Esophagus (tissue), 2 donors: ENCODE data around the gene GPR55. TPM values are rescaled to one million over a fixed set of nuclear protein-coding genes. Genes with fewer than 3 reads are reported as not detected.

Experiments
- H3K27ac ChIP-seq, 2 donors: one replicate each; pipeline ENCODE4 v1.5.1; 2013; ENCODE audit warnings: low read depth in 2 of 2, mild to moderate bottlenecking in 2 of 2, inconsistent platforms in 1 of 2, low read length in 1 of 2, moderate library complexity in 1 of 2
- H3K27me3 ChIP-seq, 2 donors: one replicate each; pipeline ENCODE4 v1.6.1; 2013; ENCODE audit warnings: low read length in 2 of 2, control low read depth in 1 of 2, mild to moderate bottlenecking in 1 of 2; ENCODE audit not compliant: insufficient read depth in 2 of 2, control insufficient read depth in 1 of 2
- H3K36me3 ChIP-seq, 2 donors: one replicate each; pipeline ENCODE4 v1.6.1; 2013; ENCODE audit warnings: low read length in 1 of 2; ENCODE audit not compliant: control insufficient read depth in 2 of 2, insufficient read depth in 2 of 2
- H3K4me1 ChIP-seq, 2 donors: one replicate each; pipeline ENCODE4 v1.6.1; 2013; ENCODE audit warnings: low read length in 1 of 2; ENCODE audit not compliant: control insufficient read depth in 2 of 2, insufficient read depth in 2 of 2
- H3K4me3 ChIP-seq, 2 donors: one replicate each; pipeline ENCODE4 v1.5.1; 2013; ENCODE audit warnings: low read length in 2 of 2, mild to moderate bottlenecking in 2 of 2, low read depth in 1 of 2, moderate library complexity in 1 of 2
- H3K9me3 ChIP-seq, 2 donors: one replicate each; pipeline ENCODE4 v1.6.1; 2013; ENCODE audit warnings: mild to moderate bottlenecking in 2 of 2, low read depth in 1 of 2, low read length in 1 of 2, moderate library complexity in 1 of 2; ENCODE audit not compliant: control insufficient read depth in 2 of 2, insufficient read depth in 1 of 2
- WGBS, 2 donors: extraction: QIAGEN DNeasy Blood & Tissue Kit; methylation state at CpG; one replicate each; pipeline ENCODE4 v1.1.7; 2013; 5-methylcytosine and 5-hydroxymethylcytosine counted together
- polyA plus RNA-seq, 2 donors: library from polyadenylated mRNA; stranded (reverse); fragments of 200-250 nt; gene quantifications; one replicate each; pipeline ENCODE4 v1.2.3, GENCODE V29; 2013
- donor health status: healthy with polysubstance abuse.
- donor health status: Bipolar disorder and iron deficiency.

The GPR55 gene
- polyA plus RNA-seq, 2 donors, result 0.28 to 0.88 TPM

GRCh38 chr2:230930149-230930780 is 5.2 kb upstream of the GPR55 start:
- 77 to 80% methylated on average over 7 of the region's 7 CpGs for WGBS, 2 donors
- H3K4me1 ChIP-seq, result no peaks in the 10 kb centered on the region
- no peak overlapping the region for H3K4me3 ChIP-seq
- H3K27ac ChIP-seq, result no peak overlapping the region
- no peaks in the 10 kb centered on the region for H3K36me3 ChIP-seq
- no peaks in the 10 kb centered on the region for H3K9me3 ChIP-seq
- no peaks in the 10 kb centered on the region for H3K27me3 ChIP-seq

- 74 to 81% methylated on average over 10 of the region's 10 CpGs for WGBS, 2 donors
- H3K27me3 ChIP-seq, result no peaks in the 10 kb centered on the region
- H3K36me3 ChIP-seq, result no peaks in the 10 kb centered on the region
- H3K4me3 ChIP-seq, result no peak overlapping the region
- H3K9me3 ChIP-seq, result no peaks in the 10 kb centered on the region
- H3K4me1 ChIP-seq, result no peaks in the 10 kb centered on the region
- no peak overlapping the region for H3K27ac ChIP-seq
Observed at GRCh38 chr2:230929381-230930148, 4.5 kb upstream of the GPR55 start.

- no peak overlapping the region for H3K4me3 ChIP-seq
- H3K9me3 ChIP-seq, result no peaks in the 10 kb centered on the region
- 87 to 90% methylated on average over 12 of the region's 12 CpGs for whole genome bisulfite sequencing, 2 donors
- H3K27me3 ChIP-seq, result no peaks in the 10 kb centered on the region
- no peak overlapping the region for H3K27ac ChIP-seq
- H3K36me3 ChIP-seq, result no peaks in the 10 kb centered on the region
- no peaks in the 10 kb centered on the region for H3K4me1 ChIP-seq
Observed at GRCh38 chr2:230928701-230929380, 3.8 kb upstream of the GPR55 start.

GRCh38 chr2:230927711-230928341 is 2.8 kb upstream of the GPR55 start:
- Histone ChIP-seq H3K9me3 (no peaks in the 10 kb centered on the region), H3K4me1 (no peaks in the 10 kb centered on the region), H3K27ac (no peak overlapping the region), H3K36me3 (no peaks in the 10 kb centered on the region), H3K4me3 (no peak overlapping the region), H3K27me3 (no peaks in the 10 kb centered on the region)
- 85 to 86% methylated on average over 14 of the region's 14 CpGs for WGBS, 2 donors

- WGBS, 2 donors, result 59 to 64% methylated on average over 11 of the region's 11 CpGs
- no peaks in the 10 kb centered on the region for H3K9me3 ChIP-seq
- H3K4me3 ChIP-seq, result no peak overlapping the region
- H3K27ac ChIP-seq, result no peak overlapping the region
- no peaks in the 10 kb centered on the region for H3K4me1 ChIP-seq
- no peaks in the 10 kb centered on the region for H3K36me3 ChIP-seq
- no peaks in the 10 kb centered on the region for H3K27me3 ChIP-seq
Observed at GRCh38 chr2:230925879-230926765, 1.1 kb upstream of the GPR55 start.

- H3K27me3 ChIP-seq, result no peaks in the 10 kb centered on the region
- H3K4me3 ChIP-seq, result no peak overlapping the region
- H3K9me3 ChIP-seq, result no peaks in the 10 kb centered on the region
- H3K27ac ChIP-seq, result no peak overlapping the region
- whole genome bisulfite sequencing, 2 donors, result 53 to 54% methylated on average over 9 of the region's 9 CpGs
- no peaks in the 10 kb centered on the region for H3K4me1 ChIP-seq
- no peaks in the 10 kb centered on the region for H3K36me3 ChIP-seq
Observed at GRCh38 chr2:230925443-230925878, 419 bp upstream of the GPR55 start.

- Histone ChIP-seq H3K27ac (no peak overlapping the region), H3K9me3 (no peaks in the 10 kb centered on the region), H3K4me3 (no peak overlapping the region), H3K36me3 (no peaks in the 10 kb centered on the region), H3K4me1 (no peaks in the 10 kb centered on the region), H3K27me3 (no peaks in the 10 kb centered on the region)
- 55 to 69% methylated on average over 6 of the region's 6 CpGs for WGBS, 2 donors
Observed at GRCh38 chr2:230924092-230924469, 961 bp downstream of the GPR55 start.

- H3K4me1 ChIP-seq, result no peaks in the 10 kb centered on the region
- no peaks in the 10 kb centered on the region for H3K27me3 ChIP-seq
- H3K4me3 ChIP-seq, result no peak overlapping the region
- 85 to 90% methylated on average over 16 of the region's 16 CpGs for WGBS, 2 donors
- no peak overlapping the region for H3K27ac ChIP-seq
- no peaks in the 10 kb centered on the region for H3K36me3 ChIP-seq
- H3K9me3 ChIP-seq, result no peaks in the 10 kb centered on the region
Observed at GRCh38 chr2:230922951-230923717, 1.9 kb downstream of the GPR55 start.
